ENCODE data around the gene RCAN3. TPM values are rescaled to one million over a fixed set of nuclear protein-coding genes. Genes with fewer than 3 reads are reported as not detected.

The RCAN3 gene
- total and polyA plus RNA-seq, 2 of the 13 experiments (the other 11 are each of a cell fraction or from before 2014, with no cell fraction given): 12.2 to 13.3 TPM

- TF ChIP-seq ZBTB46 (CRISPR knock-in tag; IDR thresholded peaks at IDR 0.05; ENCODE audit: borderline replicate concordance) (no peak), KLF16 (CRISPR knock-in tag; IDR thresholded peaks at IDR 0.05) (no peak), ZSCAN22 (CRISPR knock-in tag; IDR thresholded peaks at IDR 0.05) (no peak), ZNF350 (CRISPR knock-in tag; IDR thresholded peaks at IDR 0.05; ENCODE audit: borderline replicate concordance, low read depth) (no peak)
These were observed 11.1 kb downstream of the RCAN3 start (continued) for GRCh38 chr1:24513706-24514105.

GRCh38 chr1:24514946-24515345 lies 12.3 kb downstream of the RCAN3 start:
- Histone ChIP-seq H3K4me1 (ENCODE audit: insufficient read depth, low read length) (peaks cover 7% of the 10 kb centered on the region; the same call in 1 of the 2 replicates), H3K4me2 (ENCODE audit: low read depth, low read length) (no peak overlapping the region), H4K20me1 (ENCODE audit: insufficient read depth, low read length) (no peaks in the 10 kb centered on the region), H3K27ac (ENCODE audit: extremely low read length, insufficient read depth, low read length) (no peak overlapping the region), H3K79me2 (ENCODE audit: insufficient read depth, low read length) (peaks cover 2% of the 10 kb centered on the region), H3K27me3 (ENCODE audit: control insufficient read depth in 1 of 2, insufficient read depth in 2 of 2, low read length in 2 of 2) (no peaks in the 10 kb centered on the region), H3K9ac (ENCODE audit: insufficient read depth, low read depth, low read length) (no peak overlapping the region), H3K4me3 (replicated peaks in 1 of 3; ENCODE audit: insufficient read depth in 1 of 3, low read depth in 2 of 3, low read length in 3 of 3) (no peak overlapping the region), H2AFZ (ENCODE audit: low read length) (no peak overlapping the region), H3K9me3 (ENCODE audit: low read length) (no peaks in the 10 kb centered on the region), H3K36me3 (replicated peaks in 1 of 2; ENCODE audit: control insufficient read depth in 1 of 2, insufficient read depth in 2 of 2, low read length in 2 of 2) (peaks cover 0 to 5% of the 10 kb centered on the region in 2 experiments; a peak in 2 of 5 replicates)
- in situ Hi-C loops (cut with HindIII; ENCODE audit: extremely low pct_ligation_motif_present, low pct_unique_long_range_greater_than_20kb) (no loop called here), intact Hi-C loops (cut with micrococcal nuclease; ENCODE audit: unreplicated experiment) (no loop called here)
- FAIRE-seq (no peak), DNase-seq (ENCODE audit: low spot score) (no peak), ATAC-seq (no peak)
- no TSS peak for BruUV-seq (replicated peaks)
- 98% methylated on average over 5 of the region's 5 CpGs for WGBS (ENCODE audit: low lambda C conversion rate)
- CTCF ChIA-PET (ENCODE audit: low intra/inter-chr PET ratio, low total read pairs): no interaction called here
- POLR2A ChIA-PET: no interaction called here
- TF ChIP-seq TBL1XR1 (IDR thresholded peaks at IDR 0.05; ENCODE audit: borderline replicate concordance, low read length, partially characterized antibody) (no peak), ZMAT5 (CRISPR knock-in tag; IDR thresholded peaks at IDR 0.05; ENCODE audit: borderline replicate concordance, low read depth) (no peak), HES4 (CRISPR knock-in tag; IDR thresholded peaks at IDR 0.05; ENCODE audit: borderline replicate concordance) (no peak), ZNF281 (CRISPR knock-in tag; IDR thresholded peaks at IDR 0.05; ENCODE audit: borderline replicate concordance) (no peak), ZNF839 (CRISPR knock-in tag; IDR thresholded peaks at IDR 0.05; ENCODE audit: borderline replicate concordance) (no peak), NONO (IDR thresholded peaks at IDR 0.05) (no peak), NONO (CRISPR knock-in tag; conservative IDR thresholded peaks at IDR 0.05) (no peak), TERF1 (CRISPR knock-in tag; IDR thresholded peaks at IDR 0.05) (no peak), MEIS2 (CRISPR knock-in tag; IDR thresholded peaks at IDR 0.05) (no peak), BRCA1 (CRISPR knock-in tag; IDR thresholded peaks at IDR 0.05) (no peak), MTA1 (CRISPR knock-in tag; IDR thresholded peaks at IDR 0.05; ENCODE audit: borderline replicate concordance) (no peak), PHB2 (IDR thresholded peaks at IDR 0.05; ENCODE audit: partially characterized antibody) (no peak), ZNF12 (CRISPR knock-in tag; IDR thresholded peaks at IDR 0.05) (no peak)

Data from HepG2 (cell line).